ENCODE data around the gene TSSK3.
A peak's percentile ranks its signal among the peaks of the same experiment; 100 is the strongest.

GRCh38 chr1:32350785-32351398 lies 11.4 kb upstream of the TSSK3 start:
- TF ChIP-seq CTCF (IDR thresholded peaks at IDR 0.05; ENCODE audit: low read depth, low read length, poor library complexity, severe bottlenecking) (peak; percentile 74), EZH2phosphoT487 (IDR thresholded peaks at IDR 0.05; ENCODE audit: borderline replicate concordance, low read length) (no peak)

All from DOHH2 (cell line).